ENCODE results near the gene C16orf95.

Gene C16orf95

GRCh38 chr16:87334651-87335624 is 17.7 kb upstream of the C16orf95 start:
- Mint-ChIP-seq H3K27me3 (ENCODE audit: low read depth) (no peaks in the 10 kb centered on the region), H3K36me3 (ENCODE audit: low read depth) (peaks cover 30% of the 10 kb centered on the region), H3K4me3 (no peak overlapping the region), H3K9me3 (no peaks in the 10 kb centered on the region), H3K27ac (no peak overlapping the region), H3K4me1 (no peaks in the 10 kb centered on the region)
- no peak for TF ChIP-seq CTCF (IDR thresholded peaks at IDR 0.05; ENCODE audit: unreplicated experiment in 3 of 3)

- TF ChIP-seq CTCF (IDR thresholded peaks at IDR 0.05; ENCODE audit: unreplicated experiment in 3 of 3), result no peak
- Mint-ChIP-seq H3K27ac (no peak overlapping the region), H3K9me3 (no peaks in the 10 kb centered on the region), H3K4me1 (no peaks in the 10 kb centered on the region), H3K4me3 (no peak overlapping the region), H3K27me3 (ENCODE audit: low read depth) (no peaks in the 10 kb centered on the region), H3K36me3 (ENCODE audit: low read depth) (peaks cover 21% of the 10 kb centered on the region)
Measured at GRCh38 chr16:87333581-87334331, 16.6 kb upstream of the C16orf95 start.

GRCh38 chr16:87333101-87333500 is 15.9 kb upstream of the C16orf95 start:
- H3K36me3 Mint-ChIP-seq (ENCODE audit: low read depth), result peaks cover 20% of the 10 kb centered on the region
- H3K27me3 Mint-ChIP-seq (ENCODE audit: low read depth), result no peaks in the 10 kb centered on the region
- no peaks in the 10 kb centered on the region for H3K4me1 Mint-ChIP-seq
- no peak overlapping the region for H3K4me3 Mint-ChIP-seq
- TF ChIP-seq CTCF (IDR thresholded peaks at IDR 0.05; ENCODE audit: unreplicated experiment in 3 of 3), result no peak
- H3K9me3 Mint-ChIP-seq, result no peaks in the 10 kb centered on the region
- H3K27ac Mint-ChIP-seq, result no peak overlapping the region

GRCh38 chr16:87332150-87332549 is 15.0 kb upstream of the C16orf95 start:
- Mint-ChIP-seq H3K27me3 (ENCODE audit: low read depth) (no peaks in the 10 kb centered on the region), H3K27ac (no peak overlapping the region), H3K36me3 (ENCODE audit: low read depth) (peaks cover 20% of the 10 kb centered on the region), H3K4me3 (no peak overlapping the region), H3K9me3 (no peaks in the 10 kb centered on the region), H3K4me1 (no peaks in the 10 kb centered on the region)
- TF ChIP-seq CTCF (IDR thresholded peaks at IDR 0.05; ENCODE audit: unreplicated experiment in 3 of 3), result no peak

GRCh38 chr16:87331241-87331801 is 14.1 kb upstream of the C16orf95 start:
- H3K4me3 Mint-ChIP-seq, result no peak overlapping the region
- H3K9me3 Mint-ChIP-seq, result no peaks in the 10 kb centered on the region
- TF ChIP-seq CTCF (IDR thresholded peaks at IDR 0.05; ENCODE audit: unreplicated experiment in 3 of 3), result no peak
- no peaks in the 10 kb centered on the region for H3K4me1 Mint-ChIP-seq
- no peaks in the 10 kb centered on the region for H3K27me3 Mint-ChIP-seq (ENCODE audit: low read depth)
- H3K27ac Mint-ChIP-seq, result no peak overlapping the region
- H3K36me3 Mint-ChIP-seq (ENCODE audit: low read depth), result peaks cover 20% of the 10 kb centered on the region

Measured in nephron (organoid).